Fibroblast of villous mesenchyme (primary cell): ENCODE measurements around the gene CYBC1. TPM values are rescaled to one million over a fixed set of nuclear protein-coding genes. Genes with fewer than 3 reads are reported as not detected.

Experiments used
- DNase-seq: peaks from one replicate; pipeline ENCODE4 v3.0.0-alpha.2; 2010; ENCODE audit warnings: low read depth
- H3K4me3 ChIP-seq: 2 replicates; pipeline ENCODE4 v1.5.1; 2011; ENCODE audit warnings: low read depth, mild to moderate bottlenecking, low read length
- total RNA-seq: library from RNA; depleted of rRNA; stranded (reverse); fragments of >200 nt; gene quantifications from 2 replicates; pipeline ENCODE4 v1.2.3, GENCODE V29; 2012
- TF ChIP-seq, protein P1 (sequence below): IDR thresholded peaks from 2 replicates; pipeline ENCODE4 v1.5.1; 2012; ENCODE audit warnings: low read depth, mild to moderate bottlenecking, low read length; ENCODE audit not compliant: insufficient read depth

Gene CYBC1
- total RNA-seq, 1 donor = 46.2 TPM

GRCh38 chr17:82447876-82448275 is 2.7 kb downstream of the CYBC1 start:
- H3K4me3 ChIP-seq = no peak overlapping the region
- DNase-seq = no peak
- TF ChIP-seq, protein P1, sequence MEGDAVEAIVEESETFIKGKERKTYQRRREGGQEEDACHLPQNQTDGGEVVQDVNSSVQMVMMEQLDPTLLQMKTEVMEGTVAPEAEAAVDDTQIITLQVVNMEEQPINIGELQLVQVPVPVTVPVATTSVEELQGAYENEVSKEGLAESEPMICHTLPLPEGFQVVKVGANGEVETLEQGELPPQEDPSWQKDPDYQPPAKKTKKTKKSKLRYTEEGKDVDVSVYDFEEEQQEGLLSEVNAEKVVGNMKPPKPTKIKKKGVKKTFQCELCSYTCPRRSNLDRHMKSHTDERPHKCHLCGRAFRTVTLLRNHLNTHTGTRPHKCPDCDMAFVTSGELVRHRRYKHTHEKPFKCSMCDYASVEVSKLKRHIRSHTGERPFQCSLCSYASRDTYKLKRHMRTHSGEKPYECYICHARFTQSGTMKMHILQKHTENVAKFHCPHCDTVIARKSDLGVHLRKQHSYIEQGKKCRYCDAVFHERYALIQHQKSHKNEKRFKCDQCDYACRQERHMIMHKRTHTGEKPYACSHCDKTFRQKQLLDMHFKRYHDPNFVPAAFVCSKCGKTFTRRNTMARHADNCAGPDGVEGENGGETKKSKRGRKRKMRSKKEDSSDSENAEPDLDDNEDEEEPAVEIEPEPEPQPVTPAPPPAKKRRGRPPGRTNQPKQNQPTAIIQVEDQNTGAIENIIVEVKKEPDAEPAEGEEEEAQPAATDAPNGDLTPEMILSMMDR = no peak

DNA sequence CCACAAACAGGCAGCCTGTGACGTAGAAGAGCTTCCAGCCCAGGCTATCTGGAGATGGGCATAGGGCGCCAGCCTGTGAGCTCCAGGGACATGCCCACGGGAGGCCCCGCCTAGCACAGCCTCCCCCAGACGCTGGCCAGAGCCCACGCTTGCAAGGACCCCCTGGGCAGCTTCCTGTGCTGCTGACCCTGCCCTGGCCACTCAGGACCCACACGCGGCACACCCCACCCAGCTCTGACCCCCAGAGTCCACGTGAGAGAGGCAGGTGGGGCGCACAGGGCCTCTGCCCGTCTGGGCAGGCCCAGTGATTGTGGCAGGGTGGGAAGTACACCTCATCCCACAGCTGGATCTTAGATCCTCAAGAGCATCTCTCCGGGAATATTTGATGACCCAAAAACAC is 3.9 kb downstream of the CYBC1 start:
- DNase-seq = no peak
- TF ChIP-seq, protein P1 = no peak
- no peak overlapping the region for H3K4me3 ChIP-seq

GRCh38 chr17:82446124-82446523 is 4.4 kb downstream of the CYBC1 start:
- TF ChIP-seq, protein P1 = no peak
- H3K4me3 ChIP-seq = no peak overlapping the region
- no peak for DNase-seq

GRCh38 chr17:82445542-82445941 is 5.0 kb downstream of the CYBC1 start:
- TF ChIP-seq, protein P1 = no peak
- H3K4me3 ChIP-seq = no peak overlapping the region
- DNase-seq = no peak

GRCh38 chr17:82444941-82445521 is 5.5 kb downstream of the CYBC1 start:
- TF ChIP-seq, protein P1 = no peak
- no peak overlapping the region for H3K4me3 ChIP-seq
- DNase-seq = no peak

- H3K4me3 ChIP-seq = no peak overlapping the region
- no peak for DNase-seq
- TF ChIP-seq, protein P1 = no peak
These were observed 6.2 kb downstream of the CYBC1 start for GRCh38 chr17:82444284-82444893.
